COLO829 (cell line): ENCODE measurements around the gene GP9.
"Not testable (repeated sequence)": the region's sequence is repeated elsewhere in the genome, so short reads cannot be mapped to it uniquely, and the experiment has no call there.

ENCODE experiments used
- DNase-seq: peaks from one replicate; pipeline ENCODE4 v3.0.0; 2012; ENCODE audit warnings: low spot score

Gene GP9

DNA sequence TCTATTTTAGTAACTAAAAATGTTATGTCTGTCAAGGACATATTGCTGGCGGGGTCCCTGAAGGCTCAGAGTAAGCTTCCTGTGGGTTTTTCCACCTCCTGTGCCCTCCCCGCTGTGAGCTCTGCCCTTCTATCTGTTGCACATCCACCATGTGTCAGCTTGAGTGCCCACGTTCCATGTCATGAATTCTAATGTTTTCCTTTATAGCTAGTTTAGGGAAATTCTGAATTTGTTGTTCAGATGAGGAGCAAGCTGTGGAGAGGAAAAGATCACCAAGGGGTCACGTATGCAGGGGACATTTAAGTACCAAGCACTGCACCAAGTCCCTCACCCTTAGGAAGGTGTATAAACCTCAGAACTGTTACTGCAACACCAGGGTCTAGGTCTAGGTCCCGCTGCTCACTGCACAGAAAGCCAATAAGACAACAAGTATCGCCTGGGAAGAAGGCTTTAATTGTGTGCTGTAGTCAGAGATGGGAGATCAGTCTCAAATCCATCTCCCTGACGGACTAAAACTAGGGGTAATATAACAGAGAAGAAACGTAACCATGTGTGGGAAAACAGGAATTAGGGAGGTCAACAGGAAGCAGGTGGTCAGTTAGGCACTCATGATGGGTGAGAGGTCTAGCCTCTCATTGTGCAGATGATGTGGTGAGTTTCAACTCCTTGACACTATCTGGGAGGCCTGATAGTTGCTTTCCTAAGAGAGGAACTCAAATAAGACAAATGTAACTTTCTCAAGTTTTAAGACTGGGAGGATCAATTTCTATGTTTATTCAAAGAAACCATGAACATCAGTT lies 9.7 kb downstream of the GP9 start:
- DNase-seq: no peak

DNA sequence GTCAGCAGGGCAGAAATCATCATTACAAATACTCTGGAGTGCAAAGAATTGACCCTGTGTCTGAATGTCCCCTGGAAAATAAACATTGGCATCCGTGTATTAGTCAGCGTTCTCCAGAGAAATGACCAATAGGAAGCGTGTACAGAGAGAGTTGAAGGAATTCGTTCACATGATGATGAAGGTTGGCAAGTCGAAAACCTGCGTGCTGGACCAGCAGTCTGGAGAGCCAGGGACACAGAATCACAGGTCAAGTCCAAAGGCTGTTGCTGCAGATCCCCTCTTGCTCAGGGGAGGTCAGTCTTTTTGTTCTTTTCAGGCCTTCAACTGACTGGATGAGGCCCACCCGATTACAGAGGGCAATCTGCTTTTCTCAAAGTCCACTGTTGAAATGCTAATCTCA lies 16.6 kb downstream of the GP9 start:
- peak; percentile 49 for DNase-seq

DNA sequence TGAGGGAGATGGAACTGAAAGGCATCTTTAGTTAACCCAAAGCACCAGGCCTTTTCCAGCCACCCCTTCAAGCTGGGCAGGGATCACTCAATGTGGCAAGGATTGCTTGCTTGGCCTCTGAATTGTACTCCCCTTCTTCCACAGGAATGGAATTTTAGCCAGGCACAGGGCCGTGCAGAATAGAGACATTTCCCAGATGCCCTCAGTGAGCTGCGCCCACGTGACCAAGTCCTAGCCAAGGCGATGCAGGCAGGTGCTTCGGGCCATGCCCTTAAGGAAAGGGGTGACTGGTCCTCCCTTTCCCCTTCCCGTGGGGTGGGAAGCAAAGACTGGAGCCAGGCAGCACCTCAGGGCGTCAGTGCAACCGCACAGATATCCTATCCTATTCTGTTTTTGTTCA lies 17.9 kb downstream of the GP9 start:
- no peak for DNase-seq

DNA sequence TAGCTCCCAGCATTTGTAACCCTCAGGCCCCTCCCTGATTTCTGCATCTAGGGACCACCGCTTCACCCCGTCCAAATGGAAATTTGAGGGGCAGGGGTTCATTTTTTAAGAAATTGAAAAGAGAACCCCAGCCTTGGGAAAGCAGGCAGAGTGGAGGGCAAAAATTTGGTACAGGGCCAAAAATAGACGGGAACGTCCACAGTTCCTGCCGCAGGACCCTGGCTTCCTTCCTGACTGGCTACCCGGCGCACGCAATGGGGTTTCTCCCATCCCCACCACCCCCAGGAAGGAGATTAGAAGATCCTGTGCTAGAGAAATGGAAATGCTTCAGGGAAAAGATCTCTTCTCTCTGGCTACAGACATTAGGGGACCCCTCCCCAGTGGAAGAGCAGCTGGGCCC lies 20.9 kb downstream of the GP9 start:
- no peak for DNase-seq

DNA sequence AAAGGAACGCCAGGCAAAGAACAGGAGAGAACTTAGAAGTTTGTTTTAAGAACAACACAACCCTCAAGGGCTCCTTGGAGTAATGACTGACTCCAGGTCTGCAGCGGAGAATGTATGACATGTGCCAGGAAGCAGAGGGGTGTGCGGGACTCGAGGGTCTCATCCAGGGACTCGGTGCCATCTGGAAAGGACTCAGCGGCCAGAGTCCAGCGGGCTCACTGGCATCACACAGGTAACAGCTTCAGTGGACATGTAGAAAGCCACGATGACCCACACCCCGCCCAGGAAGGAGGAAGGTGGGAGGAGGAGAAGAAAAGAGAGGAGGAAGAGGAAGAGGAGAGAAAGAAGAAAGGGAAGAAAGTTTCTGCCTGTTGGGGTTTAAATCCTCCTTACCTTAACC lies 21.4 kb downstream of the GP9 start:
- DNase-seq: no peak

DNA sequence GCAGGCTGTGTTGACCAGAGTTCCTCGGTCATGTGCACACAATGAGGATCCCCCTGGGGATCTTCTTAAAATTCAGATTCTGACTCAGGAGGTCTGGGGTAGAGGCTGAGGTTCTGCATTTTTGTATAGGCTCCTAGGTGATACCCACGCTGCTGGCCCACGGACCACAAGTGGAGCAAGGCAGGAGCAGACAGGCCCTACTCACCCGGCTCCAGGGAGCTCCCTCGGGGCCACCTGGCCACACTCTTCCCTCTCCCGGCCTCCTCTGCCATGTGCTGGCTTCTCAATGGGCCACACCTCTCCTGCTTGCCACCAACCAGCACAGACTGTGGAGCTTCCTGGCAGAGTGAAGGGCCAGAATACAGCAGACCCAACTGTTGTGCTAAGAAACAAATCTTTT lies 23.9 kb downstream of the GP9 start:
- DNase-seq: no peak

DNA sequence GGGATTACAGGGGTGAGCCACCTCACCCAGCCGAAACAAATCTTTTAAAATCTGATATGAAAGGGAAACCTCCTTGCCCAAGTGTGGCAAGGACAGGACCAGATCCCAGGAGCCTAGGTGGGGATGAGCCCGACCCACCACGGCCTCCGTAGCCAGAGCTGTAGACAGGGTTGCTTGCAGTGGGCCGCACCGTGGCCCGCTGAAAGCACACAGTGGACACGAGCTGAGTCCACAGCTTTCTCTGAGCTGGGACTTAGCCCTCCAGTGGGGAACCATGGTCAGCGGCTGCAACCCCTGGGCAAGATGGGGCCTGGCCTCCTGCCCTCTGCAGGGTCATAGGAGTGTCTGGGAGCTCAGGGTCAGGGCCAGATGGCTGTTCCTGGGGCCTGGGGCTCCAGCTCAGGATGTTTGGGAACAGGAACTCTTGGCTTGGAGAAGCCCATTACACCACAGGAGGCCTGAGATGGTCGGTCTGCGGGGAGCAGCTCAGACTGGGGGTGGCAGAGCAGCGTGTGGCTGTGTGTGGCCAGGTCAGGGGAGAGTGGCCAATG lies 24.7 kb downstream of the GP9 start:
- no peak for DNase-seq

DNA sequence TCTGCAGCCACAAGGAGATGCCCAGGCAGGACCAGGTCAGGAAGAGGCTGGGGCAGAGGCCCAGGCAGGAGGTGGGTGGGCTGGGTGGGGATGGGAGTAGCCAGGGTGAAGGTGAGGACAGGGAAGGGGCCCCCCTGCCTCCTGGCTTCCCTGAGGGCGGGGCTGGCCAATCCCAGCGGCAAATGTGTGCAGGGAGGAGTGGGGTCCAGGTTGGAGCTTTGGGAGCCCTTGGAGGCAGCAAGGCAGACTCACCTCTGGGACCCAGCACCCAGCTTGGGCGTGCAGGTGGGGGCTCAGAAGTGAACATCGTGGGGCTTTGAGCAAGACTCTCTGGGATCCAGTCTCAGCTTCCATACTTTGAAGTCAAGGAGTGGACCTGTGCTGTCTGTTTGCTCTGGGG lies 25.2 kb downstream of the GP9 start:
- DNase-seq: no peak

DNA sequence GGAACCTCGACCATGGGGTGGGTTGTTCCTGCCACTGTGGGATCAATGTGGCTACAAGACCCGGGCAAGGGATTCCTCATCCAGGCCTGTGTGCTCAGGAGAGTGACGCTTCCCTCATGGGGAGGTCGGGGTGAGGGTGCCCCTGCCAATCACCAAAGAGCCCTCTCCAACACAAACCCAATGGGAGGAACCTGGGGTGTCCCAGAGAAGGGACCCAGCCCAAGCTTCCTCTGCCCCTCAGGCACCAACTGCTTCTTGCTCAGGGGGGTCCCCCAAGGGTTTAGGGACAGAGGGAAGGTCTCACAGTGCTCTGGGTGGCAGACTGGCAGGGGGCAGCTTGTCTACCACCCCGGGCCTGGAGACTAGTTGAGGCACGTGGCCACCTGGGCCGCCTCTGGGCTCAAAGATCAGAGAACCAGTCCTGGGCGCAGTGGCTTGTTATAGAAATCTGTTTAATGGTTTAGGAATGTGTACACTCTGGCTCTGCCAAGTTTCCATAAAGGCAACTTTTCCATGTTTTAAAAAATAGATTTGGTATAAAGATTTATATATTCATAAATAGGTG lies 26.6 kb downstream of the GP9 start:
- DNase-seq: no peak

DNA sequence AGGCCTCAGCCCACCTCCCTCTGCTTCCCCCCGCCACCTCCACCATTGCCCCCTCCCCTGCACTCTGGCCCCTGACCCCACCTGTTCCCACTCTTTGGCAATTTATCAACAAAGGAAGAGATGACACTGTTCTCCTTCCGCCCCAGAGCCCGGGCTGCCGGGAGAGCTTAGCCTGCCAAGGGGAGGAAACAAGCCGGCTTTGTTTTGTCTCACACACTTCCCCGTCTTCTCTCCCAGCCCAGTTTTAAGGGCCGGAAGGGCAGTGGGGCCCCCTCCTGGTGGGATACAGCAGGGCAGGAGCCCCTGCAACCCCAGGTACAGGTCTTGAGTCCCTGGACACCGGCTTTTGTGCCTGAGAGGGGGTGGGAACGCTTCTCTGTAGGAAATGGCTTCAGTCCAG lies 27.3 kb downstream of the GP9 start:
- DNase-seq: not testable (repeated sequence)

DNA sequence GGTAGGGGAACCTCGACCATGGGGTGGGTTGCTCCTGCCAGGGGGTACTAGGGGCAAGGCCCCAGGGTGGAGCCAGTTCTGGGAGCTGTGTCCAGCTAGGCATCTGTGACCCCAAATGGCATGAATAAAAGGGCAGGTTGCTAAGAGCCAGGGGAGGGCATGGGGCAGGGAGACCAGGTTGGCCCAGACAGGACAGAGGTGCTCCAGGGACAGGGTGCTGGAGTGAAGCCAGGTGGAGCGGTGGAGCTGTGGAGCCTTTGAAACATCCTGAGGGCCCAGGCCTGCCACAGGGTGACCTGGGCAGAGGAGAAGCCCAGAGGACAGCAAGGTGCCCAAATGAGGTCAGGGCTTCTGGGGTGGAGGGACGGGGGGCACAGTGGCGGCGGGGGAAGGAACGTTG lies 27.7 kb downstream of the GP9 start:
- not testable (repeated sequence) for DNase-seq

DNA sequence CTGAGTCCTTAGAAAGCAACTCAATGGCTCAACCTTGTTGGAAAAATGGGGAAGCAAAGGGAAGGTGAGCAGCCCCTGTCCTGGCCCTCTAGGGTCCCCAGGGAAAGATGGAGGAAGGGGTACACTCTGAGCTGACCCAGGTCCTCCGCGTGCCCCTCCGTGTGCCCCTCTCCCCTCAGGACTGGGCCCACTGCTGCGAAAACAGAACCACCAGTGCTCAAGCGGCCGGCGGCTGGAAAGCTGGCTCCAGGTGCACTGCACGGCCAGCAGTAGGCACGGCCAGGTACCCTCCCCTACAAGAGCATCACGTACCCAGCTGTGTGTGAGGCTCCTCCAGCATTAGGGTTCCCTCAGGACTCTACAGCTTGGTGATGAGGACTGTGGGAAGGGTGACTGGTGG lies 34.7 kb downstream of the GP9 start:
- no peak for DNase-seq

DNA sequence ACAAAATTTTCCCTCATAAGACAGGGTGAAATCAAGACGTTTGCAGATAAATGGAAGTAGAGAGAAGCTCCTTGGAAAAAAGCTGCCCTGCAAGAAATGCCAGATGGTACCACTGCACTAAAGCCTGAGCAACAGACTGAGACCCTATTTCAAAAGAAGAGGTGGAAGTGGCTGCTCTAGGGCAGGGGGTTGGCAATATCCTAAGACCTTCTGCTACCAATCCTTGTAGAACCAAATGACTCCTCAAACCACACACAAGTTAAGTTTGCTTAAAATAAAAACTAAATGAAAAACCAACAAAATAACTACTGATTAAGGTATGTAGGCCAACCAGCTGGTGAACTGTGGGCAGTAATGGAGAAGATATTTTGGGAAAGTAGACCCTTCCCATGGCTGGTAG lies 39.7 kb downstream of the GP9 start:
- DNase-seq: no peak

DNA sequence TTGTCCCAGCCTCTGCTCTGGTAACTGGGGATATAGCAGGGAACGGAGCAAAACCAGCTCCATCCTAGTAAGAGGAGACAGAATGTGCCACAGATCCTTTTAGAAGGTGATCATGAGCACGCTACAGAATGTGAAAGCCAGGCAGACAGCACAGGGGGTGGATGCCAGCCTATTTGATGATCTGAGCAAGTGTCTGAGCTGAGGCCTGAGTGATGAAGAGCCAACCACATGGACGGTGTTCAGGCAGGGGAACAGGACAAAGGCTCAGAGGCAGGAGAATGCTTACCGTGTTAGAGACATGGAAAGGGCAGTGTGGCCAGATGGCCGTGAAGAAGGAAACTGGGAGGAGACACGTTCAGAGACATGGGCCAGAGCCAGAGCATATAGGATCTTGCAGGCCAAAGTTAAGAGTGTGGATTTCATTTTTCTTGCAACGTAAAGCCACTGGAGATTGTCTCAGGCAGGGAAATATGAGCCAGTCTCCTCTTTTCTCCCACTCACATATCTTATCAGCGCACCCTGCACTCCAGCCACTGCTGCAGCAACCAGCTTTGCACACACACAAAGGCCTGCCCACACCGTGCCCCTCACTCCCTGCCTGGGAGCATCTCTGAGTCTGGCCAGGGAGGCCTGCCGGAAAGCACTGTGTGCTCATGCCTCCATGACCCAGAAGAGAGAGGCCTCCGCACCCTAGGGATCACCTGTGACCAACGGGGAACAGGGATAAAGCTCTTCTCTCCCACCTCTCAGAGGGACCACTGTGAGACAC lies 41.0 kb downstream of the GP9 start:
- no peak for DNase-seq

DNA sequence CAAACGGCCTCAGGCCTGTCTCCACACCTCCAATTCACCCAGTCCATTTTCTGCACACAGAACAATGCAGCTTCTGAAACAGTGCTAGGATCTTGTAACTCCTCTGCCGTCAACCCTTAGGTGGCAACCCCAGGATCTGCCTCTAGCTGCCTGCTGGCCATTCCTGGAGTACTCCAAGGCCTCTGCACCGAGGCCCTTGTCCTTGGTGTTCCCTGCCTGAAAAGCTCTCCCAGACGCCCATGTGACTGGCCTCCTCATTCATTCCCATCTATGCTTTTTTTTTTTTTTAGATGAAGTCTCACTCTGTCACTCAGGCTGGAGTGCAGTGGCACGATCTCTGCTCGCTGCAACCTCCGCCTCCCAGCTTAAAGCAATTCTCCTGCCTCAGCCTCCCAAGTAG lies 42.7 kb downstream of the GP9 start:
- no peak for DNase-seq

DNA sequence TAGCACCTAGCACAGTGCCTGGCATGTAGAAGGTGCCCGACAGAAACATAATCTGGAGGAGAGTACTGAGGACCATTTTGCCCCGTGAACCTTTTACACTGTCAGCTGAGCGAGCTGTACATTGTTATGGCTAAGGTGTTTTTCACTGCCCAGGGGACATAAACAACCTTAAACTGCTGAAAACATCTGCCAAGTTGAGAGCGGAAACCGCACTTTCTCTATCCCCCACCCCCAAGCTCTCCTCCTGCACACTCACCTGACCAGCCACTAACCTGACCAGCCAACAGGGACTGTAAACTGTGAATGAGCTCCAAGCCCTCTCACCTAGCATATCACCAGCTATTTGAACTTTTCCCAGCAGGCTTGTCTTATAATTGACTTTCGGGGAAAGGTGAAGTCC lies 43.5 kb downstream of the GP9 start:
- no peak for DNase-seq

DNA sequence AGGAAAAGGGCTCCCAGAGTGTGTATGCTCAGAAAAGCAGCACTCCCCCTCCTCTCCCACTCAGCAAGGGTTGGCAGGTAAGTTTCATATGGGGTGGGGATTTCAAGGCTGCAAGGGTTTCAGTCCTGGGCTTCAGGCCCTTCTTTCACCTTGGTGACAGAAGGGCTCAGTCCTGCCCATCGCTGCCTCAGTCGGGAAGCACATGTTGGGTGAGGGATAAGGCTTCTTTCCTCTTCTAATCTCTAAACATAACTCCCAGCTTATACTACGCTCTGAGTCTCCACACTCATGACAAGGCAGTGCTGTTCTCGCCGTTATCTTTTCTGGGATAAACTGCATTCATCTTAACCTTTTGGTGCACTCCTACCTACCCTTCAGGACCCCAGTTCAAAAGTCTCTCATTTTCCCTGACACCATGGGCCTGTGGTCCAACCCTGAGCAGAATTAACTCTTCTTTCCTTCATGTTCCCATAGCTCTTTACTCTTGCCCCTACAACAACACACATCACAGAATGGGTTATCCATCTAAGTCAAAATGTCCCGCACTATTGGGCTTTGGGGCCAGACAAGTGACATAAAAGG lies 44.0 kb downstream of the GP9 start:
- DNase-seq: no peak

DNA sequence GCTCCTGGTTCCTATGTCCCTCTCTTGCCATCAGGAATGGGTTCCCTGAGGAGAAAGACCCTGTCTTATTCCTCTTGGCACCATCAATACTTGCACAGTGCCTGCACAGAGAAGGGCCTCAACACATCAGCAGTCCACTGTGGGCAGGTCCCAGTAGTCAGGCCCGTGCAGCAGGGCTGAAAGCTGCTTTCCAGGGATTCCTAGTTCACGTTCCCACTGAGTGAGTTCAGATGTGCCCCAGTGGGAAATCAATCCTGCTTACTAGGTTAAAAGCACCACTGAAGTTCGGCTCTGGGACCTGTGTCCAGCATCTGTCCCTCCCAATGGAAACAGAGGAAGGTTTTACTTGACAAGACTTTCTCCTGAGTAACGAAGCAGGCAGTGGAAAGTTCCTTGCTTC lies 45.3 kb downstream of the GP9 start:
- DNase-seq: no peak

DNA sequence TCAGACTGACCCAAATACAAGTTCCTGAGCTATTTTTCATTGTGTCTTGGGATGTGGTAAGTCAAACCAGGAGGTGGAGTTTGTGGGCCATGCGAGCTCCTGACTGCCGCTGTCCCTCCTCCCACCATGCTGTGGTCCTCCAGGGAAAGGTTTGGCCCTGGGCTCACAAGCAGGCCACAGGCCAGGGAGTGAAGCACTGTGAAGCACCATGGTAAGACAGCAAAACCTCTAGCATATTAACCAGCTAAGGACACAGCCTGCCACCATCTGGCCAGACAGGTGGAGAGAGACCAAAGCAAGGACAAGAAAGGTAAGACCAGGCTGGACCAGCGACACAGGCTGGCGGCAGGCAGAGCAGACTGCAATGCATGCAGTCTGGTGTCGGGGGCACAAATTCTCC lies 45.7 kb downstream of the GP9 start:
- DNase-seq: no peak

DNA sequence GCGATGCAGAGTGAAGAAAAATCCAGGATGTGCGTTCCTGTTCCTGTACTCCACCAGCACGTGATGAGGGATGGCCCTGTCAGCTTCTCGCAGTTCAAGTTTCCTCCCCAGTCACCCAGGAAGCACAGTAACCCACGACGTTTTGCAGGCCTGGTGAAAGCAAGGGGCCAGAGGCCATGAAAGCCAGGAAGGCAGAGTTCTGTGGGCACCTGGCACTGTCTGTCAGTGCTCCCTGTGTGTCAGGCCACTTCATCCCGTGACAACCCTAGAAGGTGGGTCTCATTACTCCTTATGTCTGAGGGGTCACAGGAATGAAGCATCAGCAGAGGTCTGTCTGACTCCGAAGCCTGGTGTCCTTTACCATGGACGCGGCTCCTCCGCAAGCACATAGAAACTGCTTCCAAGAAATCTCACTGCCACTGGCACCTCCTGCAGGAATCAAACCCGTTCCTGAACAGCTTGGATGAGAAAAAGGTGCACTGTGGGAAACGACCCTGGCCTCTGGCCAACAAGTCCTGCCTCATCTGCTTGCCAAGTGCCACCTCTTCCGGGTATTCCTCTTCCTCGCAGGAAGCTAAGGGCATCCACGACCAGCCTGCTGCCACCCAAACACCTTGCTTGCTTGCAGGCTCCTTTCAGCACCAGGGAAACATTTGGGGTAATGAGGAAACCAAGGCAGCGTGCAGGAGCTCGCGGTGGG lies 46.4 kb downstream of the GP9 start:
- DNase-seq: no peak

DNA sequence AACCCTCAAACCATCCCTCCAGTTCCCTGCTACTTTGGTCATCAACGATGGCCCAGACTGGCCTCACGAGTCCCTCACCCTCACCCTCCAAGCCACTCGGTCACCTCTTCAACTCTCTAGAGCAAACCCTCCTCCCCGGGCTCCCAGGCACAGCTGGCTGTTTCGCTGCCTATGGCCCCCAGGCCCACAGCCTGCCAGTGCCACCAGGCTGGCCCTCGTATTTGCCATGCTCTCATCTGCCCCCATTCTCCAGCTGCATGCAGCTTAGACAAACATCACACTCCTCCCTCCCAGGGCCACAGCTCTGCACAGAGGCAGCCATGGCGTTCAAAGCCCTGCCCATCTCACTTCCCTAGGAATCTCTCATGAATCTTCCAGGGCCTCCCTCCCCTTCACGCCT lies 47.2 kb downstream of the GP9 start:
- no peak for DNase-seq
